ENCODE results near the gene RASL10A. TPM values are rescaled to one million over a fixed set of nuclear protein-coding genes. Genes with fewer than 3 reads are reported as not detected.

Gene RASL10A
- total RNA-seq, 1 experiment from 2014 or later = not detected

DNA sequence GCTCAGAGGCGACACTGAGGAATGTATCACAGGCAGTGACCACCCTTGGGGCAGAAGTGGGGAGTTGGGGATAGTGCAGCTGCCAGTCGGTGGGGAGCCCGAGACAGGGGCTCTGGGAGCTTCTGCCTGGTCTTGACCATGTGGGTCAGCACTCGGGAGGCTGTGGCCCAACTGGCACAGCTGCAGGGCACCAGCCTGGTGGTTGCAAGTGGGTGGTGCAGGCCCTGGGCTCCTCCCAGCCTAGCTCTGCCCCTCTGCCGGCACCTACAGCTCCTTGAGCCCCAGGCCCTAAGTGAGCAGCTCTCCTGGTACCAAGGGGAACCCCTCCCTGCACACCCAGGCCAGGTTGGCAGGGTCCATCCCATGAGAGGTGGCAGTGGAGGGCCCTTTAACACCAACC lies 12.6 kb upstream of the RASL10A start:
- Histone ChIP-seq H3K4me1 (replicated peaks; ENCODE audit: insufficient read depth) (no peaks in the 10 kb centered on the region), H3K36me3 (ENCODE audit: low read depth) (no peaks in the 10 kb centered on the region), H3K9me2 (ENCODE audit: insufficient read depth) (no peaks in the 10 kb centered on the region), H4K20me1 (ENCODE audit: insufficient read depth) (no peaks in the 10 kb centered on the region), H3K4me2 (no peak overlapping the region), H3K4me3 (no peak overlapping the region), H3F3A (ENCODE audit: insufficient read depth, low read depth) (no peaks in the 10 kb centered on the region), H3K27ac (no peak overlapping the region), H3K27me3 (ENCODE audit: insufficient read depth, low read depth) (no peaks in the 10 kb centered on the region), H3K9me3 (ENCODE audit: insufficient read depth, low read depth) (no peaks in the 10 kb centered on the region), H3K79me2 (ENCODE audit: low read depth) (no peaks in the 10 kb centered on the region), H2AFZ (no peak overlapping the region)
- no peak for DNase-seq
- POLR2A ChIA-PET (ENCODE audit: unreplicated experiment) = no interaction called here
- intact Hi-C loops (cut with micrococcal nuclease; ENCODE audit: unreplicated experiment) = no loop called here
- BruUV-seq (replicated peaks) = no TSS peak
- TF ChIP-seq CTCF (conservative IDR thresholded peaks at IDR 0.05) (no peak), EZH2 (IDR thresholded peaks at IDR 0.05; ENCODE audit: low read depth) (no peak)
- CTCF ChIA-PET = no interaction called here

DNA sequence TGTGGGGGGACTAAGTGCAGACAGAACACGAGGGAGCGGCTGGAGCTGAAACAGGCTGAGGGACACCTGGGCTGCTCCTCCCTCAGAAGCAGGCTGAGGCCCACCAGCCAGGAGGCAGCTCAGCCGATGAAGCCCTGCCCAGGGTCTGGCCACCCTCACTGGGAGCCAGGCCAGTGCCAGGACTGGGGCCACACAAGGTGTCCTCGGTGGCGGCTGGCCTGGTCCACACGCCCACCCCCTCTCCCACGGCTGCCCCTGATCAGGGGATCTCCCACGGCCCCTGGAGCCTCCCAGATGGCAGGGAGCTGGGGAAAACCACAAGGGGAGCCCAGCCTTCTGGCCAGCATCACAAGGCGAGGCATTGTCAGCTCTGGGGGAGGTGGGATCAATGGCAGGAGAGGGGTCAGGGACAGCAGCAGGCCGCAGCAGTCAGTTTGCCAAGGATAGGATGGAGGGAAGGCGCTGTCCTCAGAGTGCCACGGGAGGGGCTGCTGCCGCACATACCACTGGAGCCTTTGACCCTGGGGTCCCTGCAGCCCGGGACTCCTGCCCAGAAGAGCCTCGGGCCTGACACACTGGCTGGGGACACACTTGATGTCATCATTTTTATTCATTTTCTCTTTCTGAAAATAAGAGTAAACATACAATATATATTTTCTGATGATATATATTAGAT lies 11.7 kb upstream of the RASL10A start:
- H4K20me1 ChIP-seq (ENCODE audit: insufficient read depth) = no peaks in the 10 kb centered on the region
- H3K4me3 ChIP-seq = no peak overlapping the region
- BruUV-seq (replicated peaks) = no TSS peak
- DNase-seq = no peak
- H3K4me2 ChIP-seq = no peak overlapping the region
- TF ChIP-seq CTCF (conservative IDR thresholded peaks at IDR 0.05) (no peak), EZH2 (IDR thresholded peaks at IDR 0.05; ENCODE audit: low read depth) (no peak)
- no peaks in the 10 kb centered on the region for H3K4me1 ChIP-seq (replicated peaks; ENCODE audit: insufficient read depth)
- intact Hi-C loops (cut with micrococcal nuclease; ENCODE audit: unreplicated experiment) = no loop called here
- H3K9me2 ChIP-seq (ENCODE audit: insufficient read depth) = no peaks in the 10 kb centered on the region
- POLR2A ChIA-PET (ENCODE audit: unreplicated experiment) = no interaction called here
- no peaks in the 10 kb centered on the region for H3K9me3 ChIP-seq (ENCODE audit: insufficient read depth, low read depth)
- H3K27me3 ChIP-seq (ENCODE audit: insufficient read depth, low read depth) = no peaks in the 10 kb centered on the region
- H2AFZ ChIP-seq = no peak overlapping the region
- H3K36me3 ChIP-seq (ENCODE audit: low read depth) = no peaks in the 10 kb centered on the region
- peaks cover 3% of the 10 kb centered on the region; the same call in 1 of the 2 replicates for H3F3A ChIP-seq (ENCODE audit: insufficient read depth, low read depth)
- no peaks in the 10 kb centered on the region for H3K79me2 ChIP-seq (ENCODE audit: low read depth)
- H3K27ac ChIP-seq = no peak overlapping the region
- CTCF ChIA-PET = no interaction called here

- Histone ChIP-seq H3F3A (ENCODE audit: insufficient read depth, low read depth) (peaks cover 3% of the 10 kb centered on the region; the same call in 1 of the 2 replicates), H3K4me2 (no peak overlapping the region), H3K4me3 (no peak overlapping the region), H3K36me3 (ENCODE audit: low read depth) (no peaks in the 10 kb centered on the region), H2AFZ (no peak overlapping the region), H3K27me3 (ENCODE audit: insufficient read depth, low read depth) (no peaks in the 10 kb centered on the region), H4K20me1 (ENCODE audit: insufficient read depth) (no peaks in the 10 kb centered on the region), H3K79me2 (ENCODE audit: low read depth) (no peaks in the 10 kb centered on the region), H3K9me3 (ENCODE audit: insufficient read depth, low read depth) (no peaks in the 10 kb centered on the region), H3K9me2 (ENCODE audit: insufficient read depth) (no peaks in the 10 kb centered on the region), H3K4me1 (replicated peaks; ENCODE audit: insufficient read depth) (no peaks in the 10 kb centered on the region), H3K27ac (no peak overlapping the region)
- CTCF ChIA-PET = no interaction called here
- TF ChIP-seq EZH2 (IDR thresholded peaks at IDR 0.05; ENCODE audit: low read depth) (no peak), CTCF (conservative IDR thresholded peaks at IDR 0.05) (no peak)
- no TSS peak for BruUV-seq (replicated peaks)
- intact Hi-C loops (cut with micrococcal nuclease; ENCODE audit: unreplicated experiment) = no loop called here
- POLR2A ChIA-PET (ENCODE audit: unreplicated experiment) = no interaction called here
- DNase-seq = no peak
These were observed 11.0 kb upstream of the RASL10A start for GRCh38 chr22:29326481-29326880.

Measured in PC-9 (cell line).